ENCODE data around the gene BCL2.

- TF ChIP-seq, protein P1, sequence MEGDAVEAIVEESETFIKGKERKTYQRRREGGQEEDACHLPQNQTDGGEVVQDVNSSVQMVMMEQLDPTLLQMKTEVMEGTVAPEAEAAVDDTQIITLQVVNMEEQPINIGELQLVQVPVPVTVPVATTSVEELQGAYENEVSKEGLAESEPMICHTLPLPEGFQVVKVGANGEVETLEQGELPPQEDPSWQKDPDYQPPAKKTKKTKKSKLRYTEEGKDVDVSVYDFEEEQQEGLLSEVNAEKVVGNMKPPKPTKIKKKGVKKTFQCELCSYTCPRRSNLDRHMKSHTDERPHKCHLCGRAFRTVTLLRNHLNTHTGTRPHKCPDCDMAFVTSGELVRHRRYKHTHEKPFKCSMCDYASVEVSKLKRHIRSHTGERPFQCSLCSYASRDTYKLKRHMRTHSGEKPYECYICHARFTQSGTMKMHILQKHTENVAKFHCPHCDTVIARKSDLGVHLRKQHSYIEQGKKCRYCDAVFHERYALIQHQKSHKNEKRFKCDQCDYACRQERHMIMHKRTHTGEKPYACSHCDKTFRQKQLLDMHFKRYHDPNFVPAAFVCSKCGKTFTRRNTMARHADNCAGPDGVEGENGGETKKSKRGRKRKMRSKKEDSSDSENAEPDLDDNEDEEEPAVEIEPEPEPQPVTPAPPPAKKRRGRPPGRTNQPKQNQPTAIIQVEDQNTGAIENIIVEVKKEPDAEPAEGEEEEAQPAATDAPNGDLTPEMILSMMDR (IDR thresholded peaks at IDR 0.05): no peak
- no peak for TF ChIP-seq POLR2AphosphoS5 (IDR thresholded peaks at IDR 0.05)
These were observed 223.2 kb downstream of the BCL2 start for GRCh38 chr18:63096327-63096874.
